NOMO-1 treated with dmso at 0.1 percent for 144 hours (cell line): ENCODE measurements around the gene FHIP1B.
"Not testable (repeated sequence)": the region's sequence is repeated elsewhere in the genome, so short reads cannot be mapped to it uniquely, and the experiment has no call there.

Source experiments
- DNase-seq: peaks from one replicate; lab custom pipeline; 2025; ENCODE audit not compliant: unreplicated experiment; lab: John Stamatoyannopoulos, UW

FHIP1B gene

GRCh38 chr11:6234387-6235107, at the start of gene FHIP1B:
Gene FHIP1B (minus strand): TSS chr11:6234636. CDS start chr11:6224516, 10,120 bp downstream.
- DNase-seq = peak; percentile 99

- DNase-seq = no peak
These were observed 49.1 kb upstream of the FHIP1B start for GRCh38 chr11:6283453-6284023.

DNA sequence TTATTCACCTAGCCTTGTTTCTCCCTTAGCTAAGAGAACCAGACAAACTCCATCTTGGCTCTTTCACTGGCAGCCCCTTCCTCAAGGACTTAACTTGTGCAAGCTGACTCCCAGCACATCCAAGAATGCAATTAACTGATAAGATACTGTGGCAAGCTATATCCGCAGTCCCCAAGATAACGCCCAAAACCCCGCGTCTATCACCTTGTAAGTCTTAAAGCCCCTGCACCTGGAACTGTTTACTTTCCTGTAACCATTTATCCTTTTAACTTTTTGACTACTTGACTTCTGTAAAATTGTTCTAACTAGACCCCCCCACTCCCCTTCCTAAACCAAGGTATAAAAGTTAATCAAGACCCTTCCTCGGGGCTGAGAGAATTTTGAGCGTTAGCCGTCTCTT, 46.4 kb upstream of the FHIP1B start:
- not testable (repeated sequence) for DNase-seq

GRCh38 chr11:6273188-6273587, 38.8 kb upstream of the FHIP1B start:
- DNase-seq = no peak

DNA sequence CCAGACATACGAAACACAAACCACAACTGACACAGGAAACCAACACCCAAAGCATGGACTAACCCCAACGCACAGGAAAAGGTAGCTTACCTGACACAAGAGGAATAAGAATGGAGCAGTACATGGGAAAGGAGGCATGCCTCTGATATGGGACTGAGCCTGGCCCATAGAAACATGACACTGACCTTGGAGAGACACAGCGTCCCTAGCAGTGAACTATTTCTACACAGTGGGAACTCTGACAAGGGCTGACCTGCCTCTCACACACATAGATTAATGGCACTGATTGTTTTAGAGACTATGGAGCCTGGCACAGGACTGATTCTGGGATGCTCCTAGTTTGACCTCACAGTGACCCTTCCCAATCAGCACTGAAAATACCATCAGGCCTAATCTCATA, 37.2 kb upstream of the FHIP1B start:
- DNase-seq = no peak

DNA sequence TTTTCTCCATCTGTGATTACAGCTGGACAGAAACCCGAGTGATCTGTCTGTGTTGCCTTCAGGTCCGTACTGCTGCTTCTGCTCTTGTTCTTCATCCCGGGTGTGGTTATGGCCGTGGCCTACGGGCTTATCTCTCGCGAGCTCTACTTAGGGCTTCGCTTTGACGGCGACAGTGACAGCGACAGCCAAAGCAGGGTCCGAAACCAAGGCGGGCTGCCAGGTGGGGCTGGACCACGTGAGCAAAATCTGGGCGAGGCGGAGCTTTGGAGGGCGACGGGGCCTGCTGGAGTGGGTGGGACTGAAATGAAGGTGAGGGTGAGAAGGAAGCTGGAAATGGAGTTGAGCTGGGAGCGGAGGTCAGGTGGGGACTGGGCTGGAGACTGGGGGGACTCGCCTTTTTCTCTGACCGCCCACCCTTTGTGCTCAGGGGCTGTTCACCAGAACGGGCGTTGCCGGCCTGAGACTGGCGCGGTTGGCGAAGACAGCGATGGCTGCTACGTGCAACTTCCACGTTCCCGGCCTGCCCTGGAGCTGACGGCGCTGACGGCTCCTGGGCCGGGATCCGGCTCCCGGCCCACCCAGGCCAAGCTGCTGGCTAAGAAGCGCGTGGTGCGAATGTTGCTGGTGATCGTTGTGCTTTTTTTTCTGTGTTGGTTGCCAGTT, 36.3 kb upstream of the FHIP1B start:
- no peak for DNase-seq

DNA sequence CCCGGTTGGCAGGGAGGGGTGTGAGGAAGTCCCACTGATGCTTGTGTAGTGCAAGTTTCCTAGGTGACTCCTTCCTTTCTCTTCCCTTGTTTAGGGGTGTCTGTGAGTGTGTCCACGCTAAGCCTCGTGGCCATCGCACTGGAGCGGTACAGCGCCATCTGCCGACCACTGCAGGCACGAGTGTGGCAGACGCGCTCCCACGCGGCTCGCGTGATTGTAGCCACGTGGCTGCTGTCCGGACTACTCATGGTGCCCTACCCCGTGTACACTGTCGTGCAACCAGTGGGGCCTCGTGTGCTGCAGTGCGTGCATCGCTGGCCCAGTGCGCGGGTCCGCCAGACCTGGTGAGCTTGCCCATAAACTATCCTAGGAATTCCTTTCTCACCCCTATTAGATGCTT, 35.6 kb upstream of the FHIP1B start:
- DNase-seq = no peak

- DNase-seq = no peak
These were observed 34.4 kb upstream of the FHIP1B start for GRCh38 chr11:6268820-6269219.

DNA sequence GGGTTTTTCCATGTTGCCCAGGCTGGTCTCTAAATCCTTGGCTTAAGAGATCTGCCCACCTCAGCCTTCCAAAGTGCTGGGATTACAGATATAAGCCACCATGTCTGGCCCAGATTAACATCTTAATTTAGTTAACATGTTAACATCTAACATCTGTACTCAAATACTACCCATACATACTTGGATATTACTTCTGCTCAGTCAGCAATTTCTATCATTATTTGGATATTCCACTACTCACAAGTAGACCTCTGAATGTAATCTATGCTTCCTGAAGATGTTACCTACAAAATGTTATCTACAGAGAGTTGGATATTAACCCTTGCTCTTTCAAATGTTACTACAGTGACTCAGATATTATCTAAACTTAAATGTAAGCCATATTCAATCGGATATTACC, 29.2 kb upstream of the FHIP1B start:
- DNase-seq = no peak

DNA sequence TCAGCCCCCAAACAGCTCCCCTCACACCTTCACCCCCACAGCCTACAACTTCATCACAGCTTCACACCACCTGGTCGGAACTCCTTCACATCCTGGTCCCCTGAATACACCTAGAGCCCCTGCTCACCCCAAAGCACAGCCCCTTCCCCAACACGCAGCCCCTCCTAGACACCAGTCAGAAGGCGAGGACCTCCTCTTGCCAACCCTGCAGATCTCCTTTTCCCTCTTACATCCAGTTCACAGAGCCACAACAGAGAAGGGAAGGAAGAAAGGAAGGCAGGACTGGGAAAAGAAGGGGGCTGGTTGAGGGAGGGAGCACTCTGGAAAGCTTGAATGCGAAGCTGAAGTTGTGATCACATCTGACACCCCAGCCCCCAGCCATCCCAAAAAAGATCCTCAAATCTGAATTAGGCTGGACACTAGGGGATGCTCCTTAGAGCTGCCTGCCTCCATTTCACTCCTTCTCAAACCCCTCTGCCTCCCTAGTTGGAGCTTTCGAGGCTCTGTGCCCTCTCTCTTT, 25.8 kb upstream of the FHIP1B start:
- DNase-seq = no peak

GRCh38 chr11:6258571-6259081, 24.2 kb upstream of the FHIP1B start:
- DNase-seq = no peak

DNA sequence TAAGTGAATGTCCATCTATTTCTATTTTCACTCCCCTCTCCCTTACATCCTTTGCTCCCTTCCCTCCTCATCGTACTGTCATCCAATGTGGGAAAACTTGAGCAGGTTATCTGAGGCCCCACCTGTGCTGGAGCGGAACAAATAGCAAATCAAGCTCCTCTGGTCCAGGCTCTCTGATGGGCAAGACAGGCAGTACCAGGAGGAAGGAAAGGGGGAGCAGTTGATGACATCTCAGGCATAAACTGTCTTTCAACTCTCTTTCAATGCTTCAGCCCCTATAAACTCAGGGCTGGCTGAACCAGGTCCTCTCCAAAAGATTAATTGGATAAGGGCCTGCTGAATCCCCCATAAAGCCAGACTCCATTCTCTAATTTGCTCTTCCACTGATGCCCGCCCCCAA, 23.7 kb upstream of the FHIP1B start:
- no peak for DNase-seq

DNA sequence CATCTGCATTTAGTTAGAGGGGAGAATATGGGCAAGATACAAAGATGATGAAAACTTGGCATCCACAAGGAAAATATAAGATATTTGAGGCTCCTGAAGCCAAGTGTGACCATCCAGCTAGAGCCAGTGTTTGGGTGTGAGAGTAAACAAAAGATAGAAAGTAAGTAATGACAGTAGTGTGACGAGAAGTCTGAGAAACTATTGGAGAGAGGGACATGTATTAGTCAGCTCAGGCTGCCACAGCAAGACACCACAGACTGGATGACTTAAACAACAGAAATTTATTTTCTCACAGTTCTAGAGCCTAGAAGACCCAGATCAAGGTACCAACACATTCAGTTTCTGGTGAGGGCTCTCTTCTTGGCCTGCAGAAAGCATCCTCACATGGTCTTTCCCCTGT, 18.8 kb upstream of the FHIP1B start:
- no peak for DNase-seq

DNA sequence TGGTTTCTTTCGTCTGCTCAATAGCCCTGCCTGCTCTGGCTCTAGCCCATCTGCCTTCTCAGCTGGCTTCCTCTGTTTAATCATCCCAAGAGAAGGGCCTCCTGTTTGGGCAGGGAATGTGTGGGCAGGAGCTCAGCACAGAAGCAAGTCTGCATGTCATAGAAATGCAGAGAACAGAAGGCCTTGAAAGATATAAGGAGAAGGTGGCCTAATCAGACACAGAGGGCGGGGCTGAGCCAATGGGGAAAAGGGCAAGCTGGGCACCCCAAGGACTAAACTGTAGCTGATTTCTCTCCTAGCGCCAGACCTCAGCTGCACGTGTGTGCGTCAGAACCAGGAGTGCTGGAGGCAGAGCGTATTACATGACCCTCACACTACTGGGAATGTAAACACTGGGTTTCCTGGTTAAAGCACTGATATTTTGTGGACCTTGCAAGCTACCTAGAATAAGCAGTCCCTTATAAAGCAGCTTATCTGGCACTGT, 17.6 kb upstream of the FHIP1B start:
- DNase-seq = no peak

GRCh38 chr11:6251120-6251733, 16.8 kb upstream of the FHIP1B start:
- no peak for DNase-seq

- DNase-seq = no peak
These were observed 15.5 kb upstream of the FHIP1B start for GRCh38 chr11:6249770-6250555.

- not testable (repeated sequence) for DNase-seq
These were observed 14.5 kb upstream of the FHIP1B start for GRCh38 chr11:6248897-6249296.

GRCh38 chr11:6248248-6248647, 13.8 kb upstream of the FHIP1B start:
- no peak for DNase-seq

- DNase-seq = no peak
These were observed 11.1 kb upstream of the FHIP1B start for GRCh38 chr11:6245536-6245935.

DNA sequence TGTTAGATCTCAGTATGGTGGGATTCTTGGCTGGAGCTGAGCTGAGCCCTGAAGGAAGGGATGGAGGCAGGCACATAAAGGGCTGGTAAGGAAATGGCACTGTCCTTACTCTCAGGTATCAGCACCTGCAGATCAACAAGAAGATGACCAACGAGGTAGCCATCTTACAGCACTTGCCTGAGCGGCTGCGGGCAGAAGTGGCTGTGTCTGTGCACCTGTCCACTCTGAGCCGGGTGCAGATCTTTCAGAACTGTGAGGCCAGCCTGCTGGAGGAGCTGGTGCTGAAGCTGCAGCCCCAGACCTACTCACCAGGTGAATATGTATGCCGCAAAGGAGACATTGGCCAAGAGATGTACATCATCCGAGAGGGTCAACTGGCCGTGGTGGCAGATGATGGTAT, 6.9 kb upstream of the FHIP1B start:
- no peak for DNase-seq

- DNase-seq = no peak
These were observed 6.3 kb upstream of the FHIP1B start for GRCh38 chr11:6240781-6241180.
